ENCODE measurements around the gene JAM2. TPM values are rescaled to one million over a fixed set of nuclear protein-coding genes. Genes with fewer than 3 reads are reported as not detected.

JAM2 gene
- total RNA-seq, 1 donor from 2014 or later, result 23.7 TPM

DNA sequence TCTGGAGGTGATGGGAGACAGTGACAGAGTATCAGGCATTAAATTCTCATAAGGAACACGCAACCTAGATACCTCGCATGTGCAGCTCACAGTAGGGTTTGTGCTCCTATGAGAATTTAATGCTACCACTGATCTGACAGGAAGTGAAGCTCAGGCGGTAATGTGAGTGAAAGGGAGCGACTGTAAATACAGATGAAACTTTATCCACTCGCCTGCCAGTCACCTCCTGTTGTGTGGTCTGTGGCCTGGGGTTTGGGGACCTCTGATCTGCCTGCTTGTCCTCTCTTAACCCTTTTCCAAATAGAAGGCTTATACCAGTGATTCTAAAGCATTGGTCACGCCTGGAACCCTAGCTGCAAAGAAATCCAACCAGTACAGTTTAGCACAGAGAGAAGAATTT lies 111.0 kb downstream of the JAM2 start:
- TF ChIP-seq, protein P1, sequence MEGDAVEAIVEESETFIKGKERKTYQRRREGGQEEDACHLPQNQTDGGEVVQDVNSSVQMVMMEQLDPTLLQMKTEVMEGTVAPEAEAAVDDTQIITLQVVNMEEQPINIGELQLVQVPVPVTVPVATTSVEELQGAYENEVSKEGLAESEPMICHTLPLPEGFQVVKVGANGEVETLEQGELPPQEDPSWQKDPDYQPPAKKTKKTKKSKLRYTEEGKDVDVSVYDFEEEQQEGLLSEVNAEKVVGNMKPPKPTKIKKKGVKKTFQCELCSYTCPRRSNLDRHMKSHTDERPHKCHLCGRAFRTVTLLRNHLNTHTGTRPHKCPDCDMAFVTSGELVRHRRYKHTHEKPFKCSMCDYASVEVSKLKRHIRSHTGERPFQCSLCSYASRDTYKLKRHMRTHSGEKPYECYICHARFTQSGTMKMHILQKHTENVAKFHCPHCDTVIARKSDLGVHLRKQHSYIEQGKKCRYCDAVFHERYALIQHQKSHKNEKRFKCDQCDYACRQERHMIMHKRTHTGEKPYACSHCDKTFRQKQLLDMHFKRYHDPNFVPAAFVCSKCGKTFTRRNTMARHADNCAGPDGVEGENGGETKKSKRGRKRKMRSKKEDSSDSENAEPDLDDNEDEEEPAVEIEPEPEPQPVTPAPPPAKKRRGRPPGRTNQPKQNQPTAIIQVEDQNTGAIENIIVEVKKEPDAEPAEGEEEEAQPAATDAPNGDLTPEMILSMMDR (IDR thresholded peaks at IDR 0.05; ENCODE audit: borderline replicate concordance), result no peak
- Histone ChIP-seq H3K4me1 (no peaks in the 10 kb centered on the region), H3K27ac (replicated peaks) (no peak overlapping the region), H3K27me3 (ENCODE audit: low read depth) (no peaks in the 10 kb centered on the region), H3K36me3 (peaks cover 72% of the 10 kb centered on the region), H3K9me3 (replicated peaks) (no peaks in the 10 kb centered on the region), H3K4me3 (no peak overlapping the region)
- no peak for DNase-seq
- intact Hi-C loops (cut with micrococcal nuclease), result no loop called here

DNA sequence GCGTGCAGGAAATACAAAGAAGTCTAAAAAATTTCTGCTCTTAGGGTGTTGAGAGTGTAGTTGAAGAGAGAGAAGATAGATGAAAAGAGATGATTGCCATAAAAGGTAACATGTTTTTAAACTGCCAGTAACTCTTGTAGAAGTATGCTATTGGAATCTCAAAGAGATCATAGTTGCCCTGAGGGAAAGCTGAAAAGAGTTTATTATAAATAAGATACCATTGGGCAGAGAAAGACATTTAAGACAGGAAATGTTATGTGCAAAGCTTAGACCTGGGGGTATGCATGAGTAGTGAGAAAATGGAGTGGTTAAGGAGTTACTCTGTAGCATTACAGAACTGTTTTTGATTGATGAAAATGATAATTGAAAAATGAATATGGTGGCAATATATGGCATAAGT lies 113.4 kb downstream of the JAM2 start:
- peaks cover 48% of the 10 kb centered on the region for H3K36me3 ChIP-seq

DNA sequence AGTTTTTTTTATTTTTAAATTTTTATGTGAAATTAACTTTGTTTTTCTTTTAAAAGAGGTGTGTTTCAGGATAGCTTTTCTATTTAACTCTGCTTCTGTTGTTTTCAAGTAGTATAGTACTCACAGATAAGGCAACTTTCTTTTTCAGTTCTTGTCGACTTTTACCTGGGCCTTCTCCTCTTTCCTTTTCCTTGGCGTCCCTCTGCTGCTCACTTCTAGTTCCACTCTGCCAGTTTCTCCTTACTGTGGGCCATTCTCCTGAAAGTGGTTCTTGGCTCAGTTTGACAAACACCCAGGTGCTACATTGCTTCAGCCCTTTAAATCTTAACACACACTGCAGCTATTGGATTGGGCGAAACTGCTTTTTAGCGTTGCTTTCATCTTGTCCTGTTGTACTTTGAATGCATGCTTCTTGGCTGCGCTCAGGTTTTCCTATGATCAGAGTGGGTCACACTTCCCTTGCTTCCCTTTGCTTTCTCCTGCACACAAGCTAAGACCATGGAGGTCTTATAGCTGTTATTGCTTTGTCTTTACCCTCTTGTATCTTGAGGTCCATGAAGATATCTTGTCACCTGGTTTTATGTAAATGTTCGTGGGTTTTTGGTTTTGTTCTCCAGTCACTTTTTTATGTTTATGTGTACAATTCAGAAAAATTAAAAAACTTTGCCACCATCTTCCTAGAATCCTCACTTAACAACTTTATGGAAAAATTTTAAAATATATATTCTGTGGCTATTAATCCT lies 117.3 kb downstream of the JAM2 start:
- peak overlapping the region; percentile 54 for H3K27ac ChIP-seq (replicated peaks)
- H3K4me1 ChIP-seq, result peaks cover 14% of the 10 kb centered on the region
- peaks cover 55% of the 10 kb centered on the region for H3K36me3 ChIP-seq
- H3K27me3 ChIP-seq (ENCODE audit: low read depth), result no peaks in the 10 kb centered on the region
- peak overlapping the region; percentile 36 for H3K4me3 ChIP-seq
- TF ChIP-seq, protein P1 (IDR thresholded peaks at IDR 0.05; ENCODE audit: borderline replicate concordance), result no peak
- H3K9me3 ChIP-seq (replicated peaks), result no peaks in the 10 kb centered on the region
- intact Hi-C loops (cut with micrococcal nuclease), result no loop called here
- no peak for DNase-seq

More for the DNA sequence above, 113.4 kb downstream of the JAM2 start:
- TF ChIP-seq, protein P1 (IDR thresholded peaks at IDR 0.05; ENCODE audit: borderline replicate concordance), result no peak
- no peak overlapping the region for H3K4me3 ChIP-seq
- no peak overlapping the region for H3K27ac ChIP-seq (replicated peaks)
- H3K4me1 ChIP-seq, result peaks cover 8% of the 10 kb centered on the region
- no peaks in the 10 kb centered on the region for H3K27me3 ChIP-seq (ENCODE audit: low read depth)
- intact Hi-C loops (cut with micrococcal nuclease), result no loop called here
- DNase-seq, result no peak
- H3K9me3 ChIP-seq (replicated peaks), result no peaks in the 10 kb centered on the region

DNA sequence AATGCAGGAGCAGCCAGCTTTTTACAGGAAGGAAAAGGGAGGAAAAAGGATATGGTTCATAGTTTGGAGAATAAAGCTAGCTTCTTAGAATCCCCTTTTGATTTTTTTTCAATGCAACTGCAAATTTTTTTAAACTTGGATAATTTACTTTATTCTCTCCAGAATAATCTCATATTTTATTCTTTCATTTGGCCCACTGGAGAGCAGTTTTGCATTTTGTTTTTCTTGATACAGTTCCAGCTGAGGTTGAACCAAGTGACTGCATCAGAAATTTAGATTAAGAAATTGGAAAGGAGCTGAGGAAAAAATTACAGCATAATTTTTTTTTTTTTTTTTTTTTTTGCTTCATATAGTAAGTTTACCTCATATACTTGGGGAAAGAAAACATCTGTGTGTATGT lies 118.5 kb downstream of the JAM2 start:
- Histone ChIP-seq H3K4me3 (peak overlapping the region; percentile 36), H3K36me3 (peaks cover 61% of the 10 kb centered on the region), H3K27ac (replicated peaks) (peak overlapping the region; percentile 54), H3K4me1 (peaks cover 14% of the 10 kb centered on the region), H3K9me3 (replicated peaks) (no peaks in the 10 kb centered on the region), H3K27me3 (ENCODE audit: low read depth) (no peaks in the 10 kb centered on the region)
- DNase-seq, result no peak
- intact Hi-C loops (cut with micrococcal nuclease), result no loop called here
- TF ChIP-seq, protein P1 (IDR thresholded peaks at IDR 0.05; ENCODE audit: borderline replicate concordance), result no peak

DNA sequence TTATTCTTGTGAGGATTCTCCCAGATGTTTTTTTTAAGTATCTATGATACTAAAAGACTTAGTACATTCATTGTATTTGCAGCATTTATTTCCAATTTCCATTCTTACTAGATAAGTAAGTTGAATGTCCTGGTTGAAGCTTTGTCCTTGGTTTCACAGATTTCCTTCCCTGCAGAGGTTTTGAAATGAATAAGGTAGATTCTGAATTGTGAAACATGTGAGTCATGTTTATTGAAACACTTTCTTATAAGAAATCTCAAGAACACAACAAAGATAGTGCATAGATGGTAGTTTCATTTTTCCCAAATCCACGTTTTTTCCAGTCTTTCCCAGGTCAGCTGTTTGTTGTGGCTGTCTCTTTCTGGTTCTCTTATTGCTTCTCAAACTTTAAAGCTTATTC lies 120.5 kb downstream of the JAM2 start:
- intact Hi-C loops (cut with micrococcal nuclease), result no loop called here
- Histone ChIP-seq H3K9me3 (replicated peaks) (no peaks in the 10 kb centered on the region), H3K27me3 (ENCODE audit: low read depth) (no peaks in the 10 kb centered on the region), H3K27ac (replicated peaks) (no peak overlapping the region), H3K4me1 (peaks cover 14% of the 10 kb centered on the region), H3K4me3 (no peak overlapping the region), H3K36me3 (peaks cover 66% of the 10 kb centered on the region)
- TF ChIP-seq, protein P1 (IDR thresholded peaks at IDR 0.05; ENCODE audit: borderline replicate concordance), result no peak
- no peak for DNase-seq

All from left ventricle myocardium inferior (tissue), 1 donor.